GM23338 (cell line): ENCODE data around the gene ABAT. TPM values are rescaled to one million over a fixed set of nuclear protein-coding genes. Genes with fewer than 3 reads are reported as not detected.

ENCODE experiments used
- ATAC-seq: fragments of 200-7000 bp; cut with Tn5 transposase; 3 replicates; pipeline ENCODE4 v1.9.1; 2020
- DNase-seq: peaks from one replicate; pipeline ENCODE4 v3.0.0-alpha.2; 2015; ENCODE audit warnings: low spot score
- H2AFZ ChIP-seq: fragments of 200-600 bp; sonication (generic); 2 replicates; pipeline ENCODE4 v1.8.0; 2016; ENCODE audit warnings: antibody characterized with exemption, mild to moderate bottlenecking, moderate library complexity
- H3F3A ChIP-seq: fragments of 200-600 bp; sonication (generic); replicated peaks from 2 replicates; pipeline ENCODE4 v1.8.0; 2017; ENCODE audit warnings: antibody characterized with exemption, mixed run types, low read depth
- H3K27ac ChIP-seq: fragments of 200-600 bp; sonication (generic); 2 replicates; pipeline ENCODE4 v1.6.1; 2016; ENCODE audit warnings: low read depth
- H3K27me3 ChIP-seq: fragments of 200-600 bp; sonication (generic); 2 replicates; pipeline ENCODE4 v1.8.0; 2016; ENCODE audit warnings: mild to moderate bottlenecking, mixed run types, moderate library complexity; ENCODE audit not compliant: insufficient read depth
- H3K36me3 ChIP-seq: fragments of 200-600 bp; sonication (generic); 2 replicates; pipeline ENCODE4 v1.8.0; 2016; ENCODE audit warnings: mild to moderate bottlenecking; ENCODE audit not compliant: insufficient read depth
- H3K4me1 ChIP-seq: fragments of 200-600 bp; sonication (generic); 2 replicates; pipeline ENCODE4 v1.8.0; 2016; ENCODE audit warnings: mild to moderate bottlenecking, moderate library complexity; ENCODE audit not compliant: insufficient read depth
- H3K4me2 ChIP-seq: fragments of 200-600 bp; sonication (generic); 2 replicates; pipeline ENCODE4 v1.7.1; 2017; ENCODE audit warnings: mixed run types
- H3K4me3 ChIP-seq: fragments of 200-600 bp; sonication (generic); 2 replicates; pipeline ENCODE4 v1.6.1; 2016; ENCODE audit warnings: mixed run types
- H3K79me2 ChIP-seq: fragments of 200-600 bp; sonication (generic); replicated peaks from 2 replicates; pipeline ENCODE4 v1.8.0; 2017; ENCODE audit warnings: mild to moderate bottlenecking; ENCODE audit not compliant: insufficient read depth
- H3K9me2 ChIP-seq: fragments of 200-600 bp; sonication (generic); 2 replicates; pipeline ENCODE4 v1.8.0; 2017; ENCODE audit not compliant: insufficient read depth
- H4K20me1 ChIP-seq: fragments of 200-600 bp; sonication (generic); replicated peaks from 2 replicates; pipeline ENCODE4 v1.8.0; 2017; ENCODE audit warnings: mild to moderate bottlenecking; ENCODE audit not compliant: insufficient read depth
- H3K27ac Mint-ChIP-seq: 2 replicates; pipeline ENCODE4 v1.8.0; 2020; ENCODE audit warnings: inconsistent platforms, mild to moderate bottlenecking, moderate library complexity, mixed read lengths
- H3K27me3 Mint-ChIP-seq: 3 replicates; pipeline ENCODE4 v1.8.0; 2022; ENCODE audit warnings: low read depth, mild to moderate bottlenecking, moderate library complexity, mixed read lengths, inconsistent platforms; ENCODE audit not compliant: insufficient read depth, poor library complexity
- H3K36me3 Mint-ChIP-seq: 3 replicates; pipeline ENCODE4 v1.8.0; 2021; ENCODE audit warnings: low read depth, mild to moderate bottlenecking, inconsistent platforms, moderate library complexity, mixed read lengths
- H3K4me1 Mint-ChIP-seq: 3 replicates; pipeline ENCODE4 v1.8.0; 2020; ENCODE audit warnings: mild to moderate bottlenecking, inconsistent platforms, mixed read lengths
- H3K4me3 Mint-ChIP-seq: 3 replicates; pipeline ENCODE4 v1.8.0; 2021; ENCODE audit warnings: moderate library complexity, mild to moderate bottlenecking, inconsistent platforms, mixed read lengths
- H3K9me3 Mint-ChIP-seq: 3 replicates; pipeline ENCODE4 v1.8.0; 2020; ENCODE audit warnings: moderate library complexity, mild to moderate bottlenecking, inconsistent platforms, mixed read lengths
- CREB1 ChIP-seq: fragments of 250-450 bp; sonication (Bioruptor Pico); IDR thresholded peaks from 2 replicates; pipeline ENCODE4 v1.5.0; 2020; ENCODE audit warnings: low read depth, mild to moderate bottlenecking, moderate library complexity
- CTCF ChIP-seq, 2 experiments: fragments of 200-600 bp in 1 of 2; sonication (generic) in 1 of 2; conservative IDR thresholded peaks; 2 replicates each; pipeline versions ENCODE4 v1.5.1 to v1.6.1; 2016 to 2017; ENCODE audit warnings: antibody characterized with exemption in 2 of 2, low read depth in 2 of 2, mild to moderate bottlenecking in 2 of 2, moderate library complexity in 1 of 2
- ETS1 ChIP-seq: IDR thresholded peaks from 2 replicates; pipeline ENCODE4 v1.6.1; 2016; ENCODE audit warnings: antibody characterized with exemption
- JUNB ChIP-seq: IDR thresholded peaks from one replicate; pipeline ENCODE4 v1.6.1; 2016; ENCODE audit warnings: antibody characterized with exemption; ENCODE audit not compliant: unreplicated experiment
- NANOG ChIP-seq: IDR thresholded peaks from 2 replicates; pipeline ENCODE4 v1.6.1; 2016; ENCODE audit warnings: antibody characterized with exemption, borderline replicate concordance
- POLR2AphosphoS5 ChIP-seq: IDR thresholded peaks from 2 replicates; pipeline ENCODE4 v1.6.1; 2016; ENCODE audit warnings: antibody characterized with exemption, low read depth
- STAT1 ChIP-seq: IDR thresholded peaks from one replicate; pipeline ENCODE4 v1.6.1; 2016; ENCODE audit warnings: antibody characterized with exemption; ENCODE audit not compliant: unreplicated experiment
- ZNF331 ChIP-seq: fragments of 250-450 bp; sonication (Bioruptor Pico); IDR thresholded peaks from 2 replicates; pipeline ENCODE4 v1.5.0; 2020; ENCODE audit warnings: low read depth, mild to moderate bottlenecking, moderate library complexity
- ZNF462 ChIP-seq: fragments of 250-450 bp; sonication (Bioruptor Pico); IDR thresholded peaks from 2 replicates; pipeline ENCODE4 v1.5.0; 2020; ENCODE audit warnings: mild to moderate bottlenecking, moderate library complexity
- polyA plus RNA-seq: library from polyadenylated mRNA; unstranded; fragments of >200 nt; fragmentation: Nextera tagmentation; extraction: Ambion mirVana; gene quantifications from 2 replicates; pipeline ENCODE4 v1.2.1, GENCODE V29; 2016
- total RNA-seq: library from RNA; depleted of rRNA; stranded (reverse); fragments of >200 nt; shearing (Covaris generic); gene quantifications from 2 replicates; pipeline ENCODE4 v1.2.3, GENCODE V29; 2014
- TF ChIP-seq, protein P1 (sequence below): IDR thresholded peaks from one replicate; pipeline ENCODE4 v1.6.1; 2018; ENCODE audit warnings: antibody characterized with exemption; ENCODE audit not compliant: unreplicated experiment

Gene ABAT
- total and polyA plus RNA-seq, 2 experiments from 2014 or later = 4.4 to 8.8 TPM

- no peak overlapping the region for H2AFZ ChIP-seq
- H3K4me1 ChIP-seq = peaks cover 17% of the 10 kb centered on the region
- H3K36me3 Mint-ChIP-seq = no peaks in the 10 kb centered on the region
- no peak overlapping the region for H3K4me3 Mint-ChIP-seq
- H3K9me2 ChIP-seq = no peaks in the 10 kb centered on the region
- DNase-seq = no peak
- peaks cover 8% of the 10 kb centered on the region; the same call in 1 of the 2 replicates for H3F3A ChIP-seq
- no peaks in the 10 kb centered on the region for H4K20me1 ChIP-seq
- H3K4me3 ChIP-seq = no peak overlapping the region
- peaks cover 16% of the 10 kb centered on the region for H3K4me1 Mint-ChIP-seq
- H3K9me3 Mint-ChIP-seq = no peaks in the 10 kb centered on the region
- H3K27me3 Mint-ChIP-seq = peaks cover 11% of the 10 kb centered on the region
- H3K79me2 ChIP-seq = no peaks in the 10 kb centered on the region
- no peaks in the 10 kb centered on the region for H3K36me3 ChIP-seq
- ATAC-seq = no peak
- H3K27me3 ChIP-seq = no peaks in the 10 kb centered on the region
- no peak overlapping the region for H3K27ac Mint-ChIP-seq
- TF ChIP-seq ETS1 (no peak), NANOG (no peak), POLR2AphosphoS5 (no peak), STAT1 (no peak), JUNB (no peak), ZNF331 (no peak)
- H3K27ac ChIP-seq = no peak overlapping the region
- H3K4me2 ChIP-seq = no peak overlapping the region
These were observed 92.8 kb downstream of the ABAT start for GRCh38 chr16:8767176-8767575.

DNA sequence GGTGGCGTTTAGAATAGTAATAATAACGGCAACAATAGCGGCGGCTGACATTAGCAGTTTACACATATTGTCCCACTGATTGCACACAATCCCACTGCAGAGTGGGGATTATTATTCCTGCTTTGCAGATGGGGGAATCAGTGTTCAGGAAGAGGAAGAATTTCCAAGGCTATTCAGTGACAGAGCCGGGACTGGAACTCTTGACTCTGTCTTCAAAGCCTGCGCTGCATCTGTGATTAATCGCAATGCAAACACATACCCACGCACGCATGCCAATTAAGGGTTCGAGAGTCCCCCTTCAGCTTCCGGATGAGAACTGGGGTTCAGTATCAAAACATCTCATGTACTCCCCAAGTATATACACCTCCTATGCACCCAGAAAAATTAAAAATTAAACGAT is 93.9 kb downstream of the ABAT start:
- Histone ChIP-seq H3K79me2 (no peaks in the 10 kb centered on the region), H3K9me2 (no peaks in the 10 kb centered on the region), H3K27me3 (no peaks in the 10 kb centered on the region), H3K27ac (no peak overlapping the region), H3K36me3 (no peaks in the 10 kb centered on the region), H2AFZ (no peak overlapping the region), H3F3A (peaks cover 6% of the 10 kb centered on the region; the same call in 1 of the 2 replicates), H3K4me3 (no peak overlapping the region), H3K4me2 (no peak overlapping the region), H3K4me1 (peaks cover 17% of the 10 kb centered on the region), H4K20me1 (no peaks in the 10 kb centered on the region)
- Mint-ChIP-seq H3K36me3 (no peaks in the 10 kb centered on the region), H3K27me3 (peaks cover 11% of the 10 kb centered on the region), H3K27ac (no peak overlapping the region), H3K9me3 (no peaks in the 10 kb centered on the region), H3K4me1 (peaks cover 16% of the 10 kb centered on the region), H3K4me3 (no peak overlapping the region)
- DNase-seq (no peak), ATAC-seq (no peak)
- TF ChIP-seq CREB1 (CRISPR knock-in tag) (no peak), ZNF462 (CRISPR knock-in tag) (no peak), JUNB (no peak), CTCF (conservative IDR thresholded peaks at IDR 0.05; ENCODE audit: low read depth in 2 of 2) (no peak)
- TF ChIP-seq, protein P1, sequence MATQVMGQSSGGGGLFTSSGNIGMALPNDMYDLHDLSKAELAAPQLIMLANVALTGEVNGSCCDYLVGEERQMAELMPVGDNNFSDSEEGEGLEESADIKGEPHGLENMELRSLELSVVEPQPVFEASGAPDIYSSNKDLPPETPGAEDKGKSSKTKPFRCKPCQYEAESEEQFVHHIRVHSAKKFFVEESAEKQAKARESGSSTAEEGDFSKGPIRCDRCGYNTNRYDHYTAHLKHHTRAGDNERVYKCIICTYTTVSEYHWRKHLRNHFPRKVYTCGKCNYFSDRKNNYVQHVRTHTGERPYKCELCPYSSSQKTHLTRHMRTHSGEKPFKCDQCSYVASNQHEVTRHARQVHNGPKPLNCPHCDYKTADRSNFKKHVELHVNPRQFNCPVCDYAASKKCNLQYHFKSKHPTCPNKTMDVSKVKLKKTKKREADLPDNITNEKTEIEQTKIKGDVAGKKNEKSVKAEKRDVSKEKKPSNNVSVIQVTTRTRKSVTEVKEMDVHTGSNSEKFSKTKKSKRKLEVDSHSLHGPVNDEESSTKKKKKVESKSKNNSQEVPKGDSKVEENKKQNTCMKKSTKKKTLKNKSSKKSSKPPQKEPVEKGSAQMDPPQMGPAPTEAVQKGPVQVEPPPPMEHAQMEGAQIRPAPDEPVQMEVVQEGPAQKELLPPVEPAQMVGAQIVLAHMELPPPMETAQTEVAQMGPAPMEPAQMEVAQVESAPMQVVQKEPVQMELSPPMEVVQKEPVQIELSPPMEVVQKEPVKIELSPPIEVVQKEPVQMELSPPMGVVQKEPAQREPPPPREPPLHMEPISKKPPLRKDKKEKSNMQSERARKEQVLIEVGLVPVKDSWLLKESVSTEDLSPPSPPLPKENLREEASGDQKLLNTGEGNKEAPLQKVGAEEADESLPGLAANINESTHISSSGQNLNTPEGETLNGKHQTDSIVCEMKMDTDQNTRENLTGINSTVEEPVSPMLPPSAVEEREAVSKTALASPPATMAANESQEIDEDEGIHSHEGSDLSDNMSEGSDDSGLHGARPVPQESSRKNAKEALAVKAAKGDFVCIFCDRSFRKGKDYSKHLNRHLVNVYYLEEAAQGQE = no peak
